HepG2 (cell line): Measurements from ENCODE around the gene DCK. TPM values are rescaled to one million over a fixed set of nuclear protein-coding genes. Genes with fewer than 3 reads are reported as not detected.
"Not testable (repeated sequence)": the region's sequence is repeated elsewhere in the genome, so short reads cannot be mapped to it uniquely, and the experiment has no call there.

Source experiments
- ATAC-seq: fragments of 200-7000 bp; cut with Tn5 transposase; 3 replicates; pipeline ENCODE4 v1.9.1; 2020; ENCODE audit warnings: mild to moderate bottlenecking, moderate library complexity
- BruUV-seq: library from RNA; stranded (reverse); fragments of 400-500 nt; replicated peaks from 2 replicates; lab custom pipeline; 2021; lab: Mats Ljungman, UMichigan
- CTCF ChIA-PET: fragments of 300-600 bp; formaldehyde crosslinking; extraction: SDS; loops from one replicate; lab custom pipeline; 2021; ENCODE audit warnings: low total read pairs, inconsistent platforms, low intra/inter-chr PET ratio; lab: Yijun Ruan, JAX
- POLR2A ChIA-PET: fragments of 350-600 bp; sonication (Branson Sonifier 250); formaldehyde crosslinking; loops from one replicate; lab custom pipeline; 2020; ENCODE audit warnings: antibody characterized with exemption, inconsistent platforms; lab: Yijun Ruan, JAX
- DNase-seq: peaks from one replicate; pipeline ENCODE4 v3.0.0-alpha.2; 2015; ENCODE audit warnings: low spot score
- FAIRE-seq: peaks from 3 replicates; lab custom pipeline; 2011; peaks lifted over from hg19 to GRCh38; lab: Jason Lieb, UNC
- H2AFZ ChIP-seq: one replicate; pipeline ENCODE4 v1.6.1; 2011; ENCODE audit warnings: low read length, inconsistent platforms
- H3K27ac ChIP-seq: fragments of 300-600 bp; 3 replicates; pipeline ENCODE4 v1.8.0; 2011; ENCODE audit warnings: mixed run types, mild to moderate bottlenecking, mixed read lengths, low read length, inconsistent platforms; ENCODE audit not compliant: insufficient read depth; ENCODE audit errors: extremely low read length
- H3K27me3 ChIP-seq, 2 experiments: fragments of 200-600 bp in 1 of 2; 2 replicates in 1 of 2; 3 replicates in 1 of 2; pipeline versions ENCODE4 v1.6.0 to v1.8.0; 2011; ENCODE audit warnings: low read length in 2 of 2, mild to moderate bottlenecking in 2 of 2, moderate library complexity in 2 of 2, inconsistent platforms in 1 of 2; ENCODE audit not compliant: insufficient read depth in 2 of 2, control insufficient read depth in 1 of 2
- H3K36me3 ChIP-seq, 2 experiments: fragments of 200-600 bp in 1 of 2; replicated peaks in 1 of 2; 2 replicates in 1 of 2; 3 replicates in 1 of 2; pipeline versions ENCODE4 v1.5.1 to v1.8.0; 2011; ENCODE audit warnings: low read length in 2 of 2, inconsistent platforms in 1 of 2; ENCODE audit not compliant: insufficient read depth in 2 of 2, control insufficient read depth in 1 of 2
- H3K4me1 ChIP-seq: 2 replicates; pipeline ENCODE4 v1.5.1; 2012; ENCODE audit warnings: low read length, inconsistent platforms; ENCODE audit not compliant: insufficient read depth
- H3K4me2 ChIP-seq: 2 replicates; pipeline ENCODE4 v1.6.0; 2011; ENCODE audit warnings: low read depth, low read length, inconsistent platforms
- H3K4me3 ChIP-seq, 3 experiments: fragments of 200-600 bp in 1 of 3; sonication (generic), shearing (Covaris generic) in 1 of 3; replicated peaks in 1 of 3; 2 replicates each; pipeline ENCODE4 v1.5.1; 2011 to 2016; ENCODE audit warnings: low read length in 3 of 3, inconsistent platforms in 2 of 3, low read depth in 2 of 3, mild to moderate bottlenecking in 2 of 3, control low read depth in 1 of 3, mixed read lengths in 1 of 3; ENCODE audit not compliant: insufficient read depth in 1 of 3
- H3K79me2 ChIP-seq: one replicate; pipeline ENCODE4 v1.6.1; 2011; ENCODE audit warnings: low read length, inconsistent platforms; ENCODE audit not compliant: insufficient read depth
- H3K9ac ChIP-seq: 2 replicates; pipeline ENCODE4 v1.6.0; 2011; ENCODE audit warnings: mild to moderate bottlenecking, low read depth, low read length, inconsistent platforms; ENCODE audit not compliant: insufficient read depth
- H3K9me3 ChIP-seq: 2 replicates; pipeline ENCODE4 v1.5.1; 2012; ENCODE audit warnings: mild to moderate bottlenecking, low read length
- H4K20me1 ChIP-seq: 2 replicates; pipeline ENCODE4 v1.6.0; 2011; ENCODE audit warnings: inconsistent platforms, mild to moderate bottlenecking, low read length, moderate library complexity; ENCODE audit not compliant: insufficient read depth
- HOXA5 ChIP-seq: sonication (generic); formaldehyde crosslinking; IDR thresholded peaks from 2 replicates; pipeline ENCODE4 v1.4.0; 2020; ENCODE audit warnings: missing genetic modification reagents
- ONECUT2 ChIP-seq: sonication (generic); formaldehyde crosslinking; IDR thresholded peaks from 2 replicates; pipeline ENCODE4 v1.4.0; 2020; ENCODE audit warnings: missing genetic modification reagents
- PBX3 ChIP-seq: sonication (generic); formaldehyde crosslinking; IDR thresholded peaks from 2 replicates; pipeline ENCODE4 v1.8.1; 2023; ENCODE audit warnings: missing genetic modification reagents, inconsistent platforms, borderline replicate concordance
- RERE ChIP-seq: IDR thresholded peaks from 2 replicates; pipeline ENCODE4 v1.6.1; 2016; ENCODE audit warnings: low read depth, missing genetic modification reagents, missing compliant biosample characterization
- ZNF33B ChIP-seq: sonication (generic); formaldehyde crosslinking; IDR thresholded peaks from 2 replicates; pipeline ENCODE4 v1.5.1; 2020; ENCODE audit warnings: mild to moderate bottlenecking, missing genetic modification reagents
- WGBS: methylation state at CpG from one replicate; pipeline ENCODE4 v1.1.6; 2017; ENCODE audit warnings: low lambda C conversion rate; 5-methylcytosine and 5-hydroxymethylcytosine counted together
- in situ Hi-C: cut with HindIII; loops from 2 replicates; pipeline ENCODE4 v1.10.0; 2017; ENCODE audit warnings: low pct_unique_long_range_greater_than_20kb; ENCODE audit not compliant: extremely low pct_ligation_motif_present
- intact Hi-C: fragments of 100-400 bp; cut with micrococcal nuclease; formaldehyde crosslinking; loops from one replicate; pipeline ENCODE4 v1.10.0; 2022; ENCODE audit not compliant: unreplicated experiment
- polyA plus RNA-seq, 8 experiments: library from polyadenylated mRNA; depleted of rRNA in 3 of 8; stranded (reverse) in 7 of 8; unstranded in 1 of 8; fragments of >200 nt; fragmentation: Illumina TruSeq in 4 of 8; extraction: Trizol in 4 of 8; gene quantifications; 2 replicates each; pipeline versions ENCODE4 v1.2.1 to v1.2.3, GENCODE V29; 2011 to 2016; ENCODE audit warnings: low read depth in 4 of 8, missing spikeins in 1 of 8, mixed read lengths in 1 of 8; ENCODE audit not compliant: insufficient read depth in 1 of 8
- total RNA-seq, 5 experiments: library from RNA; depleted of rRNA; stranded (reverse); fragments of >200 nt; fragmentation: Illumina TruSeq; extraction: Trizol; gene quantifications; 2 replicates each; pipeline ENCODE4 v1.2.3, GENCODE V29; 2016; ENCODE audit warnings: low read depth in 1 of 5
- TF ChIP-seq, protein P1 (sequence below): sonication (generic); formaldehyde crosslinking; IDR thresholded peaks from 2 replicates; pipeline ENCODE4 v1.4.0; 2020; ENCODE audit warnings: mild to moderate bottlenecking, missing genetic modification reagents

The DCK gene
- total and polyA plus RNA-seq, 2 of the 13 experiments (the other 11 are each of a cell fraction or from before 2014, with no cell fraction given): 5.7 to 21.8 TPM

DNA sequence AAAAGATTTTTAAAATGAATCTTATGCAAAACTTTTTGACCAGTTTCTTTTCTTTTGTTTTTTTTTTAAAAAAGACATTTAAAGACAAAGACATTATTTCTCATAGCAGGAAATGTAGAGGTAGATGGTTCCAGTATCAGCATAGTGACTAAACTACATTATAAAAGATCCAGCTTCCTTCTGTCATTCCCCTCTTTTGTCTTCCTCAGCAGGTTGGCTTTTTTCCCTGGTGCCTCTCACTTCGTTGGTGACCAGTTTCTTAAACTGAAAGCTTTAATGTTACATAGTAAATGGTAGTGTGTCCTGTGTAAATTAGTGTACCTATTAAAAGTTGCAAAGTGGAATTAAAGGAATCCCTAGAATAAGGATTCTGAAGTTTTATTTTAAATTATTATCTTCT, 36.1 kb downstream of the DCK start (continued):
- TF ChIP-seq, protein P1, sequence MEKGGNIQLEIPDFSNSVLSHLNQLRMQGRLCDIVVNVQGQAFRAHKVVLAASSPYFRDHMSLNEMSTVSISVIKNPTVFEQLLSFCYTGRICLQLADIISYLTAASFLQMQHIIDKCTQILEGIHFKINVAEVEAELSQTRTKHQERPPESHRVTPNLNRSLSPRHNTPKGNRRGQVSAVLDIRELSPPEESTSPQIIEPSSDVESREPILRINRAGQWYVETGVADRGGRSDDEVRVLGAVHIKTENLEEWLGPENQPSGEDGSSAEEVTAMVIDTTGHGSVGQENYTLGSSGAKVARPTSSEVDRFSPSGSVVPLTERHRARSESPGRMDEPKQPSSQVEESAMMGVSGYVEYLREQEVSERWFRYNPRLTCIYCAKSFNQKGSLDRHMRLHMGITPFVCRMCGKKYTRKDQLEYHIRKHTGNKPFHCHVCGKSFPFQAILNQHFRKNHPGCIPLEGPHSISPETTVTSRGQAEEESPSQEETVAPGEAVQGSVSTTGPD (CRISPR knock-in tag): no peak
- TF ChIP-seq ZNF33B (no peak), HOXA5 (CRISPR knock-in tag) (no peak), PBX3 (CRISPR knock-in tag) (no peak), ONECUT2 (CRISPR knock-in tag) (no peak), RERE (CRISPR knock-in tag) (no peak)
- TF ChIP-seq, all 625 proteins: peak for 0

GRCh38 chr4:71032106-71032505, 38.7 kb downstream of the DCK start:
- H3K27ac ChIP-seq, H4K20me1 ChIP-seq, intact Hi-C loops, H3K9me3 ChIP-seq, H3K36me3 ChIP-seq, H3K27me3 ChIP-seq, H2AFZ ChIP-seq, ATAC-seq, H3K4me2 ChIP-seq, H3K4me1 ChIP-seq, BruUV-seq, H3K79me2 ChIP-seq, in situ Hi-C loops, FAIRE-seq, DNase-seq, H3K9ac ChIP-seq, H3K4me3 ChIP-seq, POLR2A ChIA-PET, CTCF ChIA-PET: not testable (repeated sequence)
- WGBS: 98% methylated on average over 9 of the region's 10 CpGs
